GM12878 (cell line): ENCODE data around the gene TFAP2E. TPM values are rescaled to one million over a fixed set of nuclear protein-coding genes. Genes with fewer than 3 reads are reported as not detected.

Experiments used
- ATAC-seq: fragments of 200-7000 bp; cut with Tn5 transposase; 3 replicates; pipeline ENCODE4 v1.9.1; 2020; ENCODE audit warnings: mild to moderate bottlenecking, moderate library complexity
- BruUV-seq: library from RNA; stranded (reverse); fragments of 400-500 nt; replicated peaks from 2 replicates; lab custom pipeline; 2021; lab: Mats Ljungman, UMichigan
- CTCF ChIA-PET: fragments of 300-600 bp; sonication (Branson Sonifier 250); formaldehyde crosslinking; extraction: SDS; loops from one replicate; lab custom pipeline; 2021; ENCODE audit warnings: inconsistent platforms; lab: Yijun Ruan, JAX
- POLR2A ChIA-PET: fragments of 350-600 bp; formaldehyde crosslinking; extraction: SDS; loops from one replicate; lab custom pipeline; 2021; ENCODE audit warnings: inconsistent platforms; lab: Charles Lee
- RAD21 ChIA-PET: fragments of 300-600 bp; sonication (Branson Sonifier 250); formaldehyde crosslinking; loops from one replicate; lab custom pipeline; 2023; ENCODE audit warnings: antibody characterized with exemption; ENCODE audit not compliant: unreplicated experiment; lab: Charles Lee
- SMC1A ChIA-PET: fragments of 300-600 bp; sonication (Branson Sonifier 250); formaldehyde crosslinking; loops from one replicate; lab custom pipeline; 2023; ENCODE audit not compliant: unreplicated experiment, uncharacterized antibody; lab: Charles Lee
- DNase-seq: peaks from one replicate; pipeline ENCODE4 v3.0.0-alpha.2; 2011; ENCODE audit warnings: low read depth, low spot score
- FAIRE-seq: peaks from 3 replicates; lab custom pipeline; 2011; peaks lifted over from hg19 to GRCh38; lab: Jason Lieb, UNC
- H2AFZ ChIP-seq: 2 replicates; pipeline ENCODE4 v1.6.0; 2011; ENCODE audit warnings: low read depth, low read length, control low read depth; ENCODE audit not compliant: control insufficient read depth
- H3K27ac ChIP-seq: 2 replicates; pipeline ENCODE4 v1.5.1; 2011; ENCODE audit warnings: control low read depth; ENCODE audit not compliant: control insufficient read depth, insufficient read depth
- H3K27me3 ChIP-seq, 2 experiments: replicated peaks in 1 of 2; 2 replicates each; pipeline versions ENCODE4 v1.6.0 to v1.6.1; 2011; ENCODE audit warnings: low read length in 1 of 2; ENCODE audit not compliant: control insufficient read depth in 2 of 2, insufficient read depth in 2 of 2
- H3K36me3 ChIP-seq, 2 experiments: 2 replicates each; pipeline ENCODE4 v1.5.1; 2011; ENCODE audit warnings: low read length in 1 of 2; ENCODE audit not compliant: control insufficient read depth in 2 of 2, insufficient read depth in 2 of 2
- H3K4me1 ChIP-seq: 2 replicates; pipeline ENCODE4 v1.6.1; 2011; ENCODE audit warnings: mild to moderate bottlenecking, low read length, moderate library complexity, mixed read lengths; ENCODE audit not compliant: control insufficient read depth, insufficient read depth
- H3K4me2 ChIP-seq: 2 replicates; pipeline ENCODE4 v1.6.0; 2011; ENCODE audit warnings: control low read depth; ENCODE audit not compliant: control insufficient read depth, insufficient read depth
- H3K4me3 ChIP-seq: fragments of 200-600 bp; sonication (generic); 2 replicates; pipeline ENCODE4 v1.5.1; 2016
- H3K79me2 ChIP-seq: 2 replicates; pipeline ENCODE4 v1.6.0; 2011; ENCODE audit warnings: low read length; ENCODE audit not compliant: control insufficient read depth, insufficient read depth
- H3K9ac ChIP-seq: 2 replicates; pipeline ENCODE4 v1.8.0; 2011; ENCODE audit warnings: low read length, control low read depth, mixed read lengths; ENCODE audit not compliant: control insufficient read depth, insufficient read depth
- H3K9me3 ChIP-seq: replicated peaks from 3 replicates; pipeline ENCODE4 v1.5.1; 2011; ENCODE audit warnings: mild to moderate bottlenecking, low read length; ENCODE audit not compliant: control insufficient read depth, insufficient read depth
- H4K20me1 ChIP-seq: 2 replicates; pipeline ENCODE4 v1.6.0; 2011; ENCODE audit not compliant: control insufficient read depth, insufficient read depth
- CBX5 ChIP-seq: sonication (generic); IDR thresholded peaks from 2 replicates; pipeline ENCODE4 v1.6.1; 2016; ENCODE audit warnings: low read depth, moderate library complexity, mild to moderate bottlenecking, inconsistent platforms
- CREB1 ChIP-seq: IDR thresholded peaks from 2 replicates; pipeline ENCODE4 v1.6.1; 2012; ENCODE audit warnings: low read depth, mild to moderate bottlenecking, inconsistent platforms
- CREM ChIP-seq: IDR thresholded peaks from 2 replicates; pipeline ENCODE4 v1.6.1; 2014; ENCODE audit warnings: antibody characterized with exemption, low read depth
- ESRRA ChIP-seq: IDR thresholded peaks from 2 replicates; pipeline ENCODE4 v1.6.1; 2012; ENCODE audit warnings: mild to moderate bottlenecking, low read length, improper control_type of control experiment
- ETV6 ChIP-seq, 2 experiments: fragments of 450-650 bp in 1 of 2; IDR thresholded peaks in 1 of 2; conservative IDR thresholded peaks in 1 of 2; 2 replicates each; pipeline ENCODE4 v1.6.1; 2014; ENCODE audit warnings: antibody characterized with exemption in 1 of 2, borderline replicate concordance in 1 of 2, low read depth in 1 of 2, mild to moderate bottlenecking in 1 of 2, moderate library complexity in 1 of 2
- RAD51 ChIP-seq: fragments of 450-650 bp; IDR thresholded peaks from 2 replicates; pipeline ENCODE4 v1.6.1; 2016; ENCODE audit warnings: moderate library complexity, mild to moderate bottlenecking, inconsistent platforms
- SMAD5 ChIP-seq: IDR thresholded peaks from 2 replicates; pipeline ENCODE4 v1.6.1; 2016; ENCODE audit warnings: antibody characterized with exemption, low read depth
- TAF1 ChIP-seq: IDR thresholded peaks from 2 replicates; pipeline ENCODE4 v1.6.1; 2011; ENCODE audit warnings: mild to moderate bottlenecking, low read depth, low read length, borderline replicate concordance
- TCF12 ChIP-seq: IDR thresholded peaks from 2 replicates; pipeline ENCODE4 v1.6.1; 2011; ENCODE audit warnings: low read depth, mild to moderate bottlenecking, low read length
- WRNIP1 ChIP-seq: IDR thresholded peaks from 2 replicates; pipeline ENCODE4 v1.6.1; 2011; ENCODE audit warnings: low read depth, low read length, improper control_type of control experiment, borderline replicate concordance
- ZNF24 ChIP-seq: fragments of 450-650 bp; IDR thresholded peaks from 2 replicates; pipeline ENCODE4 v1.6.1; 2017; ENCODE audit warnings: antibody characterized with exemption, mild to moderate bottlenecking
- WGBS: methylation state at CpG from one replicate; pipeline ENCODE4 v1.1.6; 2016; ENCODE audit warnings: low lambda C conversion rate; ENCODE audit not compliant: insufficient replicate concordance, insufficient coverage; ENCODE audit errors: missing lambda C conversion rate; 5-methylcytosine and 5-hydroxymethylcytosine counted together
- in situ Hi-C: fragments of 300-500 bp; cut with MboI; formaldehyde crosslinking; loops from 9 replicates; pipeline ENCODE4 v1.14.3; 2018; ENCODE audit warnings: mixed read lengths
- intact Hi-C: fragments of 100-400 bp; cut with micrococcal nuclease; formaldehyde crosslinking; loops from one replicate; pipeline ENCODE4 v1.14.2; 2022; ENCODE audit not compliant: unreplicated experiment
- polyA plus RNA-seq, 11 experiments: library from polyadenylated mRNA; depleted of rRNA in 4 of 11; unstranded in 6 of 11; stranded (reverse) in 5 of 11; fragments of >200 nt; fragmentation: Nextera tagmentation in 4 of 11; fragmentation: Illumina TruSeq in 1 of 11; extraction: Ambion mirVana in 4 of 11; extraction: Trizol in 1 of 11; gene quantifications; 1 replicate in 1 of 11; 2 replicates in 10 of 11; pipeline versions ENCODE4 v1.2.1 to v1.2.3, GENCODE V29; 2011 to 2016; ENCODE audit warnings: inconsistent platforms in 2 of 11, missing spikeins in 2 of 11, low read depth in 1 of 11
- total RNA-seq, 4 experiments: library from RNA; depleted of rRNA in 3 of 4; stranded (reverse); fragments of >200 nt in 3 of 4; fragmentation: Illumina TruSeq in 1 of 4; extraction: Trizol in 1 of 4; gene quantifications; 2 replicates each; pipeline versions ENCODE4 v1.2.1 to v1.2.3, GENCODE V29; 2013 to 2021
- TF ChIP-seq, protein P1 (sequence below): fragments of 450-650 bp; IDR thresholded peaks from 2 replicates; pipeline ENCODE4 v1.6.1; 2016; ENCODE audit warnings: mild to moderate bottlenecking
- TF ChIP-seq, protein P2 (sequence below): fragments of 450-650 bp; IDR thresholded peaks from 2 replicates; pipeline ENCODE4 v1.6.1; 2017; ENCODE audit warnings: low read depth, mild to moderate bottlenecking, moderate library complexity
- TF ChIP-seq, protein P3 (sequence below): fragments of 450-650 bp; IDR thresholded peaks from 2 replicates; pipeline ENCODE4 v1.6.1; 2017; ENCODE audit warnings: borderline replicate concordance
- TF ChIP-seq, protein P4 (sequence below): IDR thresholded peaks from 2 replicates; pipeline ENCODE4 v1.6.1; 2011; ENCODE audit warnings: low read depth, low read length, improper control_type of control experiment, borderline replicate concordance

The TFAP2E gene
- total and polyA plus RNA-seq, 10 of the 15 experiments (the other 5 are each of a cell fraction or from before 2014, with no cell fraction given) = 0.10 to 1.1 (median 0.43) TPM

DNA sequence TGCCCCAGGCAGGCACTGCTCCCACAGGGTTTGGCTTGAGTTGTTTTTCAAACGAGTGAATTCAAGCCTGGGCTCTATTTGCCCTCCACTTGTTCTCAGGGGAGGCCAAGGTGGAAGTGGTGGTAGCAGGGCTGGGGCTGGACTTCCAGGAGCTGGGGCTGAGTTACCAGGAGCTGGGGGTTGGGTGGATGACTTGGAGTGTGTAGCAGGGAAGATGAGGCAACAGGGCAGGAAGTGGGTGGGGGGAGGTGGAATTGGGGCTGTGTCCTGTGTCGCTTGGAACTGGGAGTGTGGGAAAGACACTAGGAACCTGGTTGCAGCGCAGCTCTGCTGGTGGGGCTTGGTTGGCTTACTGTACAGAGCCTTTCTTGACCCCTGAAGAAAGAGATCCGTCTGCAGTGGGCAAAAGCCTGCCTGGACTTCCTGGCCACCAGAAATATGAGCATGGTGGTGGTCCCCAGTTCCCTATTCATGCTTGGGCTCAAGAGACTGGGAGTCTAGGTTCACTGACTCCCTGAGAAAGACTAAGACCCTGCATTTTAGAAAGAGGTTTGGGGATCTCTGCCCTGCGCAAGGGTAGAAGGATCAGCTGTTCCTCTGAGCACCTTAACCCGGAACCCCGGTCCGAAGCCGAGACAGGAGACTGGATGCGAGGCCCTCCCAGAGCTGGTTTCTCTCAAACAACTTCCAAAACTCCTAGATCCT is 3.1 kb downstream of the TFAP2E start:
- FAIRE-seq = no peak
- intact Hi-C loops = no loop called here
- no TSS peak for BruUV-seq
- TF ChIP-seq, protein P1, sequence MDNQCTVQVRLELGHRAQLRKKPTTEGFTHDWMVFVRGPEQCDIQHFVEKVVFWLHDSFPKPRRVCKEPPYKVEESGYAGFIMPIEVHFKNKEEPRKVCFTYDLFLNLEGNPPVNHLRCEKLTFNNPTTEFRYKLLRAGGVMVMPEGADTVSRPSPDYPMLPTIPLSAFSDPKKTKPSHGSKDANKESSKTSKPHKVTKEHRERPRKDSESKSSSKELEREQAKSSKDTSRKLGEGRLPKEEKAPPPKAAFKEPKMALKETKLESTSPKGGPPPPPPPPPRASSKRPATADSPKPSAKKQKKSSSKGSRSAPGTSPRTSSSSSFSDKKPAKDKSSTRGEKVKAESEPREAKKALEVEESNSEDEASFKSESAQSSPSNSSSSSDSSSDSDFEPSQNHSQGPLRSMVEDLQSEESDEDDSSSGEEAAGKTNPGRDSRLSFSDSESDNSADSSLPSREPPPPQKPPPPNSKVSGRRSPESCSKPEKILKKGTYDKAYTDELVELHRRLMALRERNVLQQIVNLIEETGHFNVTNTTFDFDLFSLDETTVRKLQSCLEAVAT = no peak
- TF ChIP-seq CREM = no peak
- TF ChIP-seq TCF12 = no peak
- no peak for TF ChIP-seq WRNIP1
- no peak for TF ChIP-seq TAF1
- no peak for TF ChIP-seq ESRRA
- TF ChIP-seq ETV6 (conservative IDR thresholded peaks at IDR 0.05 in 1 of 2, IDR thresholded peaks at IDR 0.05 in 1 of 2; ENCODE audit: borderline replicate concordance in 1 of 2, low read depth in 1 of 2) = no peak
- TF ChIP-seq, protein P2, sequence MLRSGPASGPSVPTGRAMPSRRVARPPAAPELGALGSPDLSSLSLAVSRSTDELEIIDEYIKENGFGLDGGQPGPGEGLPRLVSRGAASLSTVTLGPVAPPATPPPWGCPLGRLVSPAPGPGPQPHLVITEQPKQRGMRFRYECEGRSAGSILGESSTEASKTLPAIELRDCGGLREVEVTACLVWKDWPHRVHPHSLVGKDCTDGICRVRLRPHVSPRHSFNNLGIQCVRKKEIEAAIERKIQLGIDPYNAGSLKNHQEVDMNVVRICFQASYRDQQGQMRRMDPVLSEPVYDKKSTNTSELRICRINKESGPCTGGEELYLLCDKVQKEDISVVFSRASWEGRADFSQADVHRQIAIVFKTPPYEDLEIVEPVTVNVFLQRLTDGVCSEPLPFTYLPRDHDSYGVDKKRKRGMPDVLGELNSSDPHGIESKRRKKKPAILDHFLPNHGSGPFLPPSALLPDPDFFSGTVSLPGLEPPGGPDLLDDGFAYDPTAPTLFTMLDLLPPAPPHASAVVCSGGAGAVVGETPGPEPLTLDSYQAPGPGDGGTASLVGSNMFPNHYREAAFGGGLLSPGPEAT = no peak
- no peak for TF ChIP-seq CBX5
- TF ChIP-seq SMAD5 = no peak
- no peak for TF ChIP-seq RAD51
- TF ChIP-seq, protein P3, sequence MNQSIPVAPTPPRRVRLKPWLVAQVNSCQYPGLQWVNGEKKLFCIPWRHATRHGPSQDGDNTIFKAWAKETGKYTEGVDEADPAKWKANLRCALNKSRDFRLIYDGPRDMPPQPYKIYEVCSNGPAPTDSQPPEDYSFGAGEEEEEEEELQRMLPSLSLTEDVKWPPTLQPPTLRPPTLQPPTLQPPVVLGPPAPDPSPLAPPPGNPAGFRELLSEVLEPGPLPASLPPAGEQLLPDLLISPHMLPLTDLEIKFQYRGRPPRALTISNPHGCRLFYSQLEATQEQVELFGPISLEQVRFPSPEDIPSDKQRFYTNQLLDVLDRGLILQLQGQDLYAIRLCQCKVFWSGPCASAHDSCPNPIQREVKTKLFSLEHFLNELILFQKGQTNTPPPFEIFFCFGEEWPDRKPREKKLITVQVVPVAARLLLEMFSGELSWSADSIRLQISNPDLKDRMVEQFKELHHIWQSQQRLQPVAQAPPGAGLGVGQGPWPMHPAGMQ = no peak
- TF ChIP-seq, protein P4, sequence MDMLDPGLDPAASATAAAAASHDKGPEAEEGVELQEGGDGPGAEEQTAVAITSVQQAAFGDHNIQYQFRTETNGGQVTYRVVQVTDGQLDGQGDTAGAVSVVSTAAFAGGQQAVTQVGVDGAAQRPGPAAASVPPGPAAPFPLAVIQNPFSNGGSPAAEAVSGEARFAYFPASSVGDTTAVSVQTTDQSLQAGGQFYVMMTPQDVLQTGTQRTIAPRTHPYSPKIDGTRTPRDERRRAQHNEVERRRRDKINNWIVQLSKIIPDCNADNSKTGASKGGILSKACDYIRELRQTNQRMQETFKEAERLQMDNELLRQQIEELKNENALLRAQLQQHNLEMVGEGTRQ = no peak
- no peak for TF ChIP-seq CREB1
- no peak for TF ChIP-seq ZNF24

More for the DNA sequence above, 3.1 kb downstream of the TFAP2E start:
- no peak for DNase-seq
- no peaks in the 10 kb centered on the region for H4K20me1 ChIP-seq
- H3K36me3 ChIP-seq = no peaks in the 10 kb centered on the region
- 86% methylated on average over 10 of the region's 10 CpGs for WGBS
- ChIA-PET CTCF (interaction anchor here (0.6 to 1.4 kb wide), 2 partner anchors 12 to 139 kb away, joined by 3 to 4 read pairs; no protein-coding TSS in a partner anchor), SMC1A (no interaction called here), POLR2A (no interaction called here), RAD21 (no interaction called here)
- no peak overlapping the region for H3K9ac ChIP-seq
- no peak overlapping the region for H3K27ac ChIP-seq
- H3K4me2 ChIP-seq = peak overlapping the region; percentile 76; the same call in 1 of the 2 replicates
- H3K79me2 ChIP-seq = no peaks in the 10 kb centered on the region; the same call in 1 of the 2 replicates
- peaks cover 25% of the 10 kb centered on the region for H3K4me1 ChIP-seq
- in situ Hi-C loops = no loop called here
- H3K4me3 ChIP-seq = no peak overlapping the region
- H3K27me3 ChIP-seq = peaks cover 0 to 2% of the 10 kb centered on the region in 2 experiments; a peak in 2 of 4 replicates
- peak overlapping the region; percentile 93; the same call in 1 of the 2 replicates for H2AFZ ChIP-seq
- no peaks in the 10 kb centered on the region for H3K9me3 ChIP-seq
- ATAC-seq = no peak
